HFF-Myc (cell line): ENCODE results near the gene DNASE1L2.

Source experiments
- DNase-seq: peaks from one replicate; pipeline ENCODE4 v3.0.0-alpha.2; 2011; ENCODE audit warnings: low read depth; ENCODE audit errors: extremely low read depth
- H3K4me3 ChIP-seq: replicated peaks from 2 replicates; pipeline ENCODE4 v1.5.1; 2011; ENCODE audit warnings: low read depth, mild to moderate bottlenecking, control low read depth, low read length
- CTCF ChIP-seq: IDR thresholded peaks from 2 replicates; pipeline ENCODE4 v1.5.1; 2012; ENCODE audit warnings: mild to moderate bottlenecking, low read depth, low read length, control low read depth; ENCODE audit errors: missing control alignments

Gene DNASE1L2

GRCh38 chr16:2229632-2230250, 6.5 kb upstream of the DNASE1L2 start:
- no peak for DNase-seq
- no peak overlapping the region for H3K4me3 ChIP-seq
- no peak for TF ChIP-seq CTCF

GRCh38 chr16:2230376-2230775, 5.9 kb upstream of the DNASE1L2 start:
- DNase-seq, result no peak
- H3K4me3 ChIP-seq, result no peak overlapping the region
- TF ChIP-seq CTCF, result no peak

GRCh38 chr16:2231016-2231931, 5.0 kb upstream of the DNASE1L2 start:
- DNase-seq, result no peak
- TF ChIP-seq CTCF, result no peak
- no peak overlapping the region for H3K4me3 ChIP-seq

GRCh38 chr16:2232094-2232990, 3.9 kb upstream of the DNASE1L2 start:
- DNase-seq, result no peak

GRCh38 chr16:2233046-2233775, 3.0 kb upstream of the DNASE1L2 start:
- no peak overlapping the region for H3K4me3 ChIP-seq
- TF ChIP-seq CTCF, result no peak
- DNase-seq, result no peak

More at GRCh38 chr16:2232094-2232990, 3.9 kb upstream of the DNASE1L2 start:
- TF ChIP-seq CTCF, result no peak
- H3K4me3 ChIP-seq, result no peak overlapping the region
